Erythroblast (primary cell): Measurements from ENCODE around the gene FEN1.

Experiments
- GATA1 ChIP-seq: IDR thresholded peaks from 2 replicates; pipeline ENCODE4 v1.6.1; 2011; ENCODE audit warnings: low read depth, mild to moderate bottlenecking, control low read depth, low read length, moderate library complexity
- POLR2A ChIP-seq: IDR thresholded peaks from 2 replicates; pipeline ENCODE4 v1.6.1; 2011; ENCODE audit warnings: mild to moderate bottlenecking, low read length

- TF ChIP-seq POLR2A (no peak), GATA1 (no peak)
Measured at GRCh38 chr11:61761440-61762222, 31.1 kb upstream of the FEN1 start.
